Activated CD4-positive, CD25-positive, alpha-beta regulatory T cell treated with anti-CD3 and anti-CD28 coated beads, Interleukin-2, amount 50 U/mL, for 72 hours (primary cell): ENCODE results near the gene PRND.
"Not testable (repeated sequence)": the region's sequence is repeated elsewhere in the genome, so short reads cannot be mapped to it uniquely, and the experiment has no call there.

Source experiments
- DNase-seq: peaks from one replicate; pipeline ENCODE4 v3.0.0; 2021

PRND gene, protein sequence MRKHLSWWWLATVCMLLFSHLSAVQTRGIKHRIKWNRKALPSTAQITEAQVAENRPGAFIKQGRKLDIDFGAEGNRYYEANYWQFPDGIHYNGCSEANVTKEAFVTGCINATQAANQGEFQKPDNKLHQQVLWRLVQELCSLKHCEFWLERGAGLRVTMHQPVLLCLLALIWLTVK

DNA sequence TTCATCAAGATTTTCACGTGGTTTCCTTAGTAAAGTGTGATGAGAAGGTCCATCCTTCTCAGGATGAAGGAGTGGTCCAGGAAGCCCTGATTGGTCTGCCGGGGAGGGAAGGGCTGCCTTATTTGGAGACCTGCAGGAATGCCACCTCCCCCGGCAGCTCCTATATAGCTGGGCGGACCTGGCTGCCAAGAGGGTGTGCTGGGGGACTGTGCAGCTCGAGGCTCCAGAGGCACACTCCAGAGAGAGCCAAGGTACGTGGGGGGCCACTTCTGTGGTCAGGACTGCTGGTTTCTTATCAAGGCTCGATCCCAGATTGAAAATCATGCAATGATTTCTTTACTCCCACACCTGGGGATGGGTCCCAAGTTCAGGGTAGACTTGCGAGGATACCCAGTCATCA is at the start of gene PRND:
Gene PRND (plus strand): TSS at position 191 of the 400 bp plus-strand sequence. CDS start 2,643 bp downstream, outside the sequence.
- no peak for DNase-seq

DNA sequence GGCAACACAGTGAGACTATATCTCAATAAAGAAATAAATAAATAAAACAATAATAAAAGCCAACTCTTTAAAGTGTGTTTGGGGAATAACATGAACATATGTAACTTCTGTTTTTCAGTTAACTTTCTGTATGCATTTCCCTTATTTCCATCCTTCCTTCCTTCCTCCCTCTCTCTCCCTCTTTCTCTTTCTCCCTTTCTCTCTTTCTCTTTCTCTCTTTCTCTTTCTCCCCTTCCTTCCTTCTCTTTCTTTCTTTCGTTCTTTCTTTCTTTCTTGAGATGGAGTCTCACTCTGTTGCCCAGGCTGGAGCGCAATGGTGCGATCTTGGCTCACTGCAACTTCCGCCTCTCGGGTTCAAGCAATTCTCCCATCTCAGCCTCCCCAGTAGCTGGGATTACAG is 48.8 kb upstream of the PRND start:
- no peak for DNase-seq

DNA sequence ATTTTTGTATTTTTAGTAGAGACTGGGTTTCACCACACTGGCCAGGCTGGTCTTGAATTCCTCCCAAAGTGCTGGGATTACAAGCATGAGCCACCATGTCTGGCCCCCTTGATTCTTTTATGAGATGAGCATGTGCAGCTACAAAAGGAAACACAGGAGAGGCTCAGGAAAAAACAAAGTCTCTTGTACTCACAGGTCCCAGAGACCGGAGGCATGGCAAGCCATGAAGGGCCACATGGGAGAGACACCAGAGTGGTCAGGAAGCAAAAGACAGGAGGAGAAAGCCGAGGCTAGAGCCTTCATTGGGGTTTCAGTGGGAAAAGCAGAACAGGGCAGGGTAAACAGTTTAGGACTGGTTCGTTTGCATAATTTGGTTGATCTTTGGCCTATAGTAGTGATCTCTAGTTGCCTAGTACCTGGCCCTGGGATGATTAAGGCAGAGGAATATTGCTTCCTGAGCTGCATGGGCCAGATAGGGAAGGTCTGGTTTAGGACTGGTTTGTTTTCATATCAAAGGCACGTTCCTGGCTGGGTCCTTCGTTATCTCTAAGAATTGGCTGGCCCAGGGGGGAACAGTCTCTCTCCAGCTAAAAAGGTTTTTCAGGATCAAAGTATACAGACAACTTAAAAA is 48.2 kb upstream of the PRND start:
- DNase-seq: no peak

DNA sequence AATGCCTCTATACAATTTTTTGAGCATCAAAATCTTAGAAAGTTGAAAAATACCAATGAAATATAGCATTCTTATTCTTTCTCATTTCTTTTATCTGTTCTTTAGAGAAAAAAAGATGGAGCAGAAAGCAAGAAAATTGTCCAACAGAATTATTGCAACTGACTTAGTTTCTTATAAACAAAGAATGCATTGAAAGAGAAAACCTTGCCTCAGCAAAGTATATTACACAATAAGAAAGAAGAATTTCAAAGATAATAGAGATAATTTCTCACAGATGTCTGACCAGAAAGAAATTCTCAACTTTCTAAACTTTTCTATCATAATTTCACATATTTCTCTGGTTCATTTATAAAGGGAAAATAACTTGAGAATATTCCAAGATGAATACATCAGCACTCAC is 47.0 kb upstream of the PRND start:
- no peak for DNase-seq

DNA sequence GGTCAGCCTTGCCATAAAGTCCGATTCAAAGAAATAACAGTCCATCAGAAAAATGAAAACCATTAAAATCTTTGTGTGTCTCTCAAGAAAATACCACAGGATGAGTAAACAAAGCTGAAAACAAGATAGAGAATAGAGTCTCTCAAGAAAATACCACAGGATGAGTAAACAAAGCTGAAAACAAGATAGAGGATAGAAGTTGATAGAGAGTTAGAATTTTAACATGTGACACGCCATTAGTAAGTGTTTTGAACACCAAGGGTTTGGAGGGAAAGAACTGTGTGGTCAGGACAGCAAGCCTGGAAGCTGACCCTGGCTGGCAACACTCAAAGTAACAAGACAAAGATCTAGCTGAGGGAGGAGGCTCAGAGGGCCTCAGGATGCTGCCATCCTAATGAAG is 43.9 kb upstream of the PRND start:
- DNase-seq: no peak

DNA sequence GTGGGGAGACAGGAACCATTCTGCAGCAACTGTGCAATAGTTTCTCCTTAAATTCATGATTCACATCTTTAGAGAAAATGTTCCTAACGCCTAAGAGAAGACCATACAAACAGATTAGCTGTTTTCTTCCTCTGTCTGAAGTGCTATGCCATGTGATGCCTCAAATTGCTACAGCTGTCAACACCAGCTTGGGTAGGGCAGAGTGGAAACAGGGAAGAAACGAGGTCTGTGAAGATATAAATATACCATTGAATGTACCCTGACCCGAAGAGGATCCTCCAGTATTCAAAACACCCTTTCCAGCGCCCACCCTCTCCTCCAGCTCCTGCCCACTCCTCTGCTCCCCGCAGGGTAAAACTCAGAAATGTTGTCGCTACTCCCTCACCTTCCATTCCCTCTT is 40.3 kb upstream of the PRND start:
- no peak for DNase-seq

DNA sequence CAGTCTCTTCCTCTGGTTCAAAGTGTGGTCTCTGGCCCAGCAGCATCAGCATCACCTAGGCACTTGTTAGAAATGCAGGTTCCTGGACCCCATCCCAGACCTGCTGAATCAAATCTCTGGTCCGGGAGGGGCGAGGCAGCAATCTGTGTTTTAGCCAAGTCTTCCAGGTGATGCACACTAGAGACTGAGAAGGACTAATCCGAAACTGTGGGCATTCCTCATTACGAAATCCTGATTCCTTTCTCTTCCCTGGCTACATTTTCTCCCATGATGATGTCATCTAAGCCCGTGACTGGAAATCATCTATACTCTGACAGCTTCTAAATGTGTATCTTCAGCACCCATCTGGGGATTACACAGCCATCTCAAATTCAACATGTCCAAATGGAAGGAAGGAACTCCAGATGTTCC is 39.7 kb upstream of the PRND start:
- DNase-seq: no peak

DNA sequence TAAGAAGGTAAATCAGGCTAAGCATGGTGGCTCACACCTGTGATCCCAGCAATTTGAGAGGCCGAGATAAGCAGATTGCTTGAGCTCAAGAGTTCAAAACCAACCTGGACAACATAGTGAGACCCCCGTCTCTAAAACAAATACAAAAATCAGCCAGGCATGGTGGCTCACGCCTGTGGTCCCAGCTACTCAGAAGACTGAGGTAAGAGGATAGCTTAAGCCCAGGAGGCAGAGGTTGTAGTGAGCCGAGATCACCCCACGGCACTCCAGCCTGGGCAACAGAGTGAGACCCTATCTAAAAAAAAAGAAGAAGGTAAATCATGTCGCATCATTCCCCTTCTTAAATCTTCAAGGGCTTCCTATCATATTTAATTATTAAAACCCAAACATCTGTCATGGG is 39.0 kb upstream of the PRND start:
- no peak for DNase-seq

DNA sequence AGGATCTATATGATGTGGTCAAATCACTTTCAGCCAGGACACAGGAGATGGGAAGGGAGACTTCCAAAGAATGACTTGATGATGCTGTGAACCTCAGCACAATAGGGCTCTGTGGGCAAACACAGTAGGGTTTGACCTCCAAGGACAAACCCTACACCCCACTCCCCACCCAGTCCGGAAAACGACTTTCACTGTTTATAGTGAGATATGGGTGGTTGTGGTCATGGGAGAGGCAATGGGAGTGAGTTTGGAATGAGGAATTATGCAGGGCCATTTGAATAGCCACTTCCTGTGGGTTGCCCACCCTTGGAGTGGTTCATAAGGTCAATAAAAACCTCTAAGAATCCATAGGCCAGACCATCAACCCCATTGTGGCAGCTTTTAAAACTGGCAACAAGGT is 38.4 kb upstream of the PRND start:
- DNase-seq: no peak

DNA sequence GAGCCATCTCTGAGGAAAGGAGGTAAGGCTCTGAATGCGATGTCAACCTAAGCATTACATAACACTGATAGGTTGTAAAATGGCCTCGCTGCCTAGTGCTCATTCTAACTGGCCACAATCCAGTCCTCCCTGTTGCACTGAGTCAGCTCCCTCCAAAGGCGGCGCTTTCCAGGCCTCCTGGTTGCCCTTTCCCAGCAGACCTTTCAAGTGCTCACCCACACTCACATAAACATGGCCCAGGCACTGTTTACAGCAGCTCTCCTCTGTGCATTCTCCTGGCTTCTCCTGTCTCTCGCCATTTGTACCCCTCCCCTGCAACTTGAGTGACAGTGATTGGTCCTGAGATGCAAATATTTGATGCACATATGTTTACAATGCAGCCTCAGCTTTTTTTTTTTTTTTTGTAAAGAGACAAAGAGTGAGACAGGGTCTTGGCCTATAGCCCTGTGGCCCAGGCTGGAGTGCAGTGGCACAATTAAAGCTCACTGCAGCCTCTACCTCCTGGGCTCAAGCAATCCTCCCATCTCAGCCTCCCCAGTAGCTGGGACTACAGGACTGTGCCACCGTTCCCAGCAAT is 36.8 kb upstream of the PRND start:
- DNase-seq: no peak

DNA sequence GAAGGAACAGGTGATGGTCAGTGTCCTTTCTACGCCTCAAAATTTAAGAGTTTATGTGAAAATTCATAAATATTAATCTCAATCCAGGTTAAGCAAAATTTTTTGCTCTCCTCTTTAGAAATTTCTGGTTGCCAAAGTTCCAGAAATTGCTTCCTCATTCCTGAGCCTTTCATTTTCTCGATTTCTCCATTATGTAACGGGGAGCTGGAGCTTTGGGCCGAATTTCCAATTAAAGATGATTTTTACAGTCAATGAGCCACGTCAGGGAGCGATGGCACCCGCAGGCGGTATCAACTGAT is 35.8 kb upstream of the PRND start:
- DNase-seq: no peak

DNA sequence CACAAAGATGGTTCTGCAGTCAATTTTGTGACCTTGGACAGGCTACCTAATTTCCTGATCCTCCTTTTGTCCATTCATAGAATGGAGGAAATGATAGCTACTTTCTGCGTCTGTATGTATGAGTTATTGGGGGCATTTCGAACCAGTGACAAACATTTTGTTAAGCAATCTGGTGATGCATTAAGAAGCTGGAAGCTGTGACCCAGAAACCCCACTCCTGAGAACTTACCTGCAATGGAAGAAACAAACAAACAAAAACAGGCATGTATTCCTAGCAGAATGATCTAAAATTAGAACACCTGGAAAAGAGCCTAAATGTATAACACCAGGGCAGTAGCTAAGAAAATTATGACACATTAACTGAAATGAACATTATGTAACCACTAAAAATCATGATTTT is 33.4 kb upstream of the PRND start:
- DNase-seq: no peak

DNA sequence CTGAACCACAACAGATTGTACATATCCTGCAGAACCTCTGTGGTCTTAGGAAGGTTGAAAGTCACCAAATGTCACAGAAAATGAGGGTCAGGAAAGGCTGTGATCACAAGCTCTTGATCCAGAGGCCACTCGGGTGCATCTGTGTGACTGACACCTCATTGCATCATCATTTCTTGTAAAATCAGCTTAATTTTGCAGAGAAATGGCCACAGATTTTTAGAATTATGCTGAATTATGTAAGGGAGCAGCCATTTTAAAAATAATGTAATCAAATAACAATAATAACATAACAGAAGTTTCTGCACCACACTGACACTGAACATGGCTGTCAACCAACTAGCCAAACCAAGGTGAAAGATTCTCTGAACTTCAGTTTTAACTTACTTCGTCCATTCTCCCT is 32.5 kb upstream of the PRND start:
- no peak for DNase-seq

DNA sequence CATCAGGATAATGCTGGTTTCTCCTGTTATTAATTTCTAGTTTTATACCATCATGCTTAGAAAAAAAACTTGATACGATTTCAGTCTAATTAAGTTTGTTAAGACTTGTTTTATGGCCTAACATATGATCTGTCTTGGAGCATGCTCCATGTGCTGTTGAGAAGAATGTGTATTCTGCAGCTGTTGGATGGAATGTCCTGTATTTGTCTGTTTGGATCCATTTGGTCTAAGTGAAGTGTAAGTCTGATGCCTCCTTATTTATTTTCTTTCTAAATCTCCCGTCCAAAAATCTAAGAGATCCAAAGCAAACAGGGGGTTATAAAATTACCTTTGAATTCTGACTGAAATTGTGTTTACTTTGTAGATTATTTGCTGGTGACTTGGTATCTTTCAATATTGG is 30.0 kb upstream of the PRND start:
- DNase-seq: no peak

DNA sequence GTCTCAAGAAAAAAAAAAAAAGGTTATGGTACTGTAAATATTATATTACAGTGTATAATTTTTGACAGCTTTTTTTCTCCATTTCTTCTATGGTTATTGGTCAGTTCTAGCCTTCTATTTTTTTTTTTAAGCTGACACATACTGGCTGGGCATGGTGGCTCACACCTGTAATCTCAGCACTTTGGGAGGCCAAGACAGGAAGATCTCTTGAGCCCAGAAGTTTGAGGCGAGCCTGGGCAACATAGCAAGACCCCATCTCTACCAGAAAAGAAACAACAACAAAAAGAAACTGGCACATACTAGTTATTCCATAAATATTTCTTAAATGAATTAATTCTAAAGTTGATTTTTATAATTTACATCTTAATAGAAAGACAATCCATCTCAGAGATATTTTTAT is 27.6 kb upstream of the PRND start:
- no peak for DNase-seq

DNA sequence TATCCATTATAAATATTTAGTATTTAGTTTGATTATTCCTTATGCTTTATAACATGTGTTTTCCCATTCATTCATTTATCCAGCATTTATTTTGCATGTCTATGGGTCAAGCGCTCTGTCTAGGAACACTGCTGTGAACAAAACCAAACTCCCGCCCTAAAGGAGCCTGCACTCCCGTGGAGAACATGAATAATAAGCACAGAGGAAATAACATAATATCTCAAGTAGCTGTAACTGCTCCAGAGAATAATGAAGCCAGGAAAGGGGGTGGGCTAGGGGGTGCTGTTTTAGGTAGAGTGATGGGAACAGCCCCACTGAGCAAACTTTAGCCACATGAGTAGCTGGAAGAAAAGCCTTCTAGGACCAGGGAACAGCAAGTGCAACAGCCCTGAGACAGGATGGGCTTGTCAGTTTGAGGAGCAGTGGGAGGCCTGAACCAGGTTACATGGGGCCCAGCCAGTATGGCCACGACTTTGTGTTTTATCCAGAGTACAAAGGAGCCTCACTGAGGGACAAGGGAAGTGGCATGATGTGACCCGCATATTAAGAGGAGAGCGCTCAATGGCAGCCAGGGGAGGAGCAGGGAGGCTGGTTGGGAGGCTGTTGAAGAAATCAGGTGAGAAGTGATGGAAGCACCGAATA is 24.4 kb upstream of the PRND start:
- no peak for DNase-seq

DNA sequence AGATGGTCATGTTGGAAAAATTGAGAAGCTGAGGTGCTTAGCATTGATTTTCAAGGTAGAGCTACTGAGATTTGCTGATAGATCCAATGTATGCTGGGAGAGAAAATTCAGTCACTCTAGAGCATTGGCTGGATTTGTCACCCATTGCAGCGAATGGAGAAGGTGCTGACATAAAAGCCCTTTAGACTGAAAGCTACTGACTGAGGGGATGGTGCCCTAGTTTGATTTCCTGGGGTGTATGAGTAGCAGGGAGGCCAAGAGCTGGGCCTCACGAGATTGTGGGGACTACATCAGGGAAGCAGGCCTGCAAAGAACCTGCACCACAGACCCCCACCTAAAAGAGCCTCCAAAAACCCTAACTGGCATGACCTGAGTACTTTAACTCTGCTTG is 23.9 kb upstream of the PRND start:
- no peak for DNase-seq

DNA sequence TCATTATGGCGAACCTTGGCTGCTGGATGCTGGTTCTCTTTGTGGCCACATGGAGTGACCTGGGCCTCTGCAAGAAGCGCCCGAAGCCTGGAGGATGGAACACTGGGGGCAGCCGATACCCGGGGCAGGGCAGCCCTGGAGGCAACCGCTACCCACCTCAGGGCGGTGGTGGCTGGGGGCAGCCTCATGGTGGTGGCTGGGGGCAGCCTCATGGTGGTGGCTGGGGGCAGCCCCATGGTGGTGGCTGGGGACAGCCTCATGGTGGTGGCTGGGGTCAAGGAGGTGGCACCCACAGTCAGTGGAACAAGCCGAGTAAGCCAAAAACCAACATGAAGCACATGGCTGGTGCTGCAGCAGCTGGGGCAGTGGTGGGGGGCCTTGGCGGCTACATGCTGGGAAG is 22.5 kb upstream of the PRND start:
- DNase-seq: no peak

DNA sequence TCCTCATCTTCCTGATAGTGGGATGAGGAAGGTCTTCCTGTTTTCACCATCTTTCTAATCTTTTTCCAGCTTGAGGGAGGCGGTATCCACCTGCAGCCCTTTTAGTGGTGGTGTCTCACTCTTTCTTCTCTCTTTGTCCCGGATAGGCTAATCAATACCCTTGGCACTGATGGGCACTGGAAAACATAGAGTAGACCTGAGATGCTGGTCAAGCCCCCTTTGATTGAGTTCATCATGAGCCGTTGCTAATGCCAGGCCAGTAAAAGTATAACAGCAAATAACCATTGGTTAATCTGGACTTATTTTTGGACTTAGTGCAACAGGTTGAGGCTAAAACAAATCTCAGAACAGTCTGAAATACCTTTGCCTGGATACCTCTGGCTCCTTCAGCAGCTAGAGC is 21.8 kb upstream of the PRND start:
- DNase-seq: no peak

DNA sequence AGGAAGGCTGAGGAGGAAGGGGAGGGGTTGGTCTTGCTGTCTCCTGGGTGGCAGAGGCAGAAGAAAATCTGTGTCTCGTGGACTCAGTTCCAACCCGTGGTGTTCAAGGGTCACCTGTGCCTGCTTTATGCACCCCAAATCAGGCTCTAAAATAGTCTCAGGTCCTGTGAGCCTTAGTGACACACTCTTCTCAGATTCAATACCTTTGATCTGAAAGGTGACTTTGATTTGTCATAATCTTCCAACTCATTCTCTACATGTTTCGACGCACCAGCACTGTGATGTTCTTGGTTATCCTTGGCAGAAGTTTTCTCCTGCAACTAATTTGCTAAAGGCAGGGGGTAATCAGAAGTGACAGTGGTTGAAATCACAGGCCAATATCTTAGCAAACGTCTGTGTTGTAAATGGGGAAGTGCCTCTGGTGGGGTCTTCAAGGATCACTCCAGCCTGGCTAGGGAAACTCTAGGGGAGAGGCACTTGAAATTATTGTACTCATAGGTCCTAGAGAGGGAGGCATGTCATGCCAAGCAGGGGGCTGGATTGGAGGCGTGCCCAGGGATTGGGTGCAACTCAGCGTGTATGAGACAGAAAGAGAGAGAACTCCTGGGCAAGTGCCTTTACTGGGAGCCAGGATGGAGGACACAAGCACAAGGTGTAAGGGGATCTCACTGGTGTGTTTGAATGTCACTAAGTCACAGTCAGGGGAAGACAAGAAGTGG is 19.0 kb upstream of the PRND start:
- DNase-seq: no peak

DNA sequence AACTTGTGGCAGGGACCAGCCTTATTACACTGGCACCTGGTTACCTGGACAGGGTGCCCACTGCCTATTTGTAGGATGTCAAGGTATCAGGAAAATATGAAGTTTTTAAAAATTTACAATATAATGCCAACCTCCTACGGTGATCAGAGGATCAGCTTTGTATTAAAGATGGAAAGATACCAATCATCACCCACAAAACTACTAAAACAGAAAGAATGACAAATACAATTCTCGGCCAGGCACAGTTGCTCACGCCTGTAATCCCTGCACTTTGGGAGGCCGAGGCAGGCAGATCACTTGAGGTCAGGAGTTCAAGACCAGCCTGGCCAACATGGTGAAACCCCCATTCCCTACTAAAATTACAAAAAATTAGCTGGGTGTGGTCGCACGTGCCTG is 18.4 kb upstream of the PRND start:
- no peak for DNase-seq

DNA sequence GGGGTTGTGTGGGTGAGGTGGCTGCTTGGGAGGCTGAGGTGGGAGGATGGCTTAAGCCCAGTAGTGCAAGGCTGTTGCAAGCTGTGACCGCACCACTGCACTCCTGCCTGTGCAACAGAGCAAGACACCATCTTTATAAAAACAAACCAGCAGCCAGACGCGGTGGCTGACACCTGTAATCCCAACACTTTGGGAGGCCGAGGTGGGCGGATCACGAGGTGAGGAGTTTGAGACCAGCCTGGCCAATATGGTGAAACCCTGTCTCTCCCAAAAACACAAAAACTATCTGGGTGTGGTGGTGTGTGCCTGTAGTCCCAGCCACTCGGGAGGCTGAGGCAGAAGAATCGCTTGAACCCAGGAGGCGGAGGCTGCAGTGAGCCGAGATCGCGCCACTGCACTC is 14.8 kb upstream of the PRND start:
- not testable (repeated sequence) for DNase-seq

DNA sequence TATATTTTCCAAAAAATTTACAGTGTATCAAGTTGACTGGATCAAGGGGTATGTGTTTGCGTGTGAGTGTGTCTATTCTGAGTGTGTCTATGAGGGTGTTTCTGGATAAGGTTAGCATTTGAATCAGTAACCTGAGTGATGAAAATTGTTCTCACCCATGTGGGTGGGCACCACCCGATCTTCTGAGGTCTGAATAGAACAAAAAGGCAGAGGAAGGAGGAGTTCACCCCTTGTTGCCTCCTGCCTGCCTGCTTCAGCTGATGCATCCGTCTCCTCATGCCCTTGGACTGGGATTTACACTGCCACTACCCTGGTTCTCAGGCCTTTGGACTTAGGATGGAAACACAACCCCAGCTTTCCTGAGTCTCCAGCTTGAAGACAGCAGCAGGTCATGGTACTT is 13.7 kb upstream of the PRND start:
- DNase-seq: no peak

DNA sequence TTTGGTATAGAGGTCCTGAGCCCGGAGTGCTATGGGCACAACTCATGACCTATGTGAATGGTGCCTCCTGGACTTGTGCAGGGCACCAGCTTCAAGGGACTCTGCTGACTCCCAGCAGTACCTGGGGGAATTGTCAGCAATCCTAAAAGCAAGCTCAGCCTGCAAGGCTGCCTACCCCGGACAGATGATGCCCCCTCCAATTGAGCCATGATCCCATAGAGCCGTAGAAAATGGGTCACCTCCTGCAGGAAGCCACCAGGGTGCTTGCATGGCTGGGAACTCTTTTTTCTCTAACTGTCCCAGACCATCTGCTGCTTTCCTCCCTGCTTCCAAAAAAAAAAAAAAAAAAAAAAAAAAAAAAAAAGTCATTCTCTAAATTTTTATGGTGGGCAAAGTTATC is 12.9 kb upstream of the PRND start:
- no peak for DNase-seq
